Measurements from ENCODE around the gene THAP12.

Gene THAP12

DNA sequence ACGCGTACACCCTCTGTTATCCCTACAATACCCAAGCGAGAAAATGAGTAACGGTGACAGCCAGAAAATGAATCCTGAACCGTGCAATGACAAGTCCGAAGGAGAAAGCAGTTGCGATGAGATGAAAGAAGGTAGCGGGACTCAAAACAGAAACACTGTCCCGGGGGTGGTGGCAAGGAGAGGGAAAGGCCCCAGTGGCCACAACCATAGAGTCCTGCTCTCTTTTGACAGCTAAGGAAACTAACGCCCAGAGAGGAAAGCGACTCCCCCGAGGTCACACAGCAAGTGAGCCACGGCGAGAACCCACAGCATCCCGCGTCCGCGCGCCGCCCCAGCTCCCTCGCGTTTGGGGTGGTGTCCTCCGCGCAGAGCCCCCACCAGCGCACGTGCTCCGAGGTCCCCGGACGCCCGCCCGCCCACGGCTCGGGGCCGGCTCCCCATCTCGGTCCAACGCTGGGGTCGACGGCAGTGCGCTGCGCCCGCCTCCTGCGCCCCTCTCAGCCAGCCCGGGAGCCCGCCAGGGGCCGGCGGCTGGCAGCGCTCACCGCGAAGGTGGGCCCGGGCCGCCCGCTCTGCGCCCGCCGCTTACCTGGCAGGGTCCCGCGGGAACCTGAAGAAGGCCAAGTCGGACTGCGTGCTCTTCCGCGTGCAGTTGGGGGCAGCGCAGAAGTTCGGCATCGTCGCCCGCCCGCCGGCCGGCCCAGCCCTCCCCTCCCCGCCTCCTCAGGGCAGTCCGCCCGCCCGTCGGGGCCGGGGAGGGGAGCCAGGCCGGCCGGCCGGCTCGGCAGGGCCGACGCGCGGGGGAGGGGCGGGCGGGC is 564 bp downstream of the THAP12 start:
- H3K4me3 ChIP-seq (ENCODE audit: low read depth, low read length), result peak overlapping the region; percentile 76
- DNase-seq (ENCODE audit: low read depth), result no peak
- TF ChIP-seq, protein P1, sequence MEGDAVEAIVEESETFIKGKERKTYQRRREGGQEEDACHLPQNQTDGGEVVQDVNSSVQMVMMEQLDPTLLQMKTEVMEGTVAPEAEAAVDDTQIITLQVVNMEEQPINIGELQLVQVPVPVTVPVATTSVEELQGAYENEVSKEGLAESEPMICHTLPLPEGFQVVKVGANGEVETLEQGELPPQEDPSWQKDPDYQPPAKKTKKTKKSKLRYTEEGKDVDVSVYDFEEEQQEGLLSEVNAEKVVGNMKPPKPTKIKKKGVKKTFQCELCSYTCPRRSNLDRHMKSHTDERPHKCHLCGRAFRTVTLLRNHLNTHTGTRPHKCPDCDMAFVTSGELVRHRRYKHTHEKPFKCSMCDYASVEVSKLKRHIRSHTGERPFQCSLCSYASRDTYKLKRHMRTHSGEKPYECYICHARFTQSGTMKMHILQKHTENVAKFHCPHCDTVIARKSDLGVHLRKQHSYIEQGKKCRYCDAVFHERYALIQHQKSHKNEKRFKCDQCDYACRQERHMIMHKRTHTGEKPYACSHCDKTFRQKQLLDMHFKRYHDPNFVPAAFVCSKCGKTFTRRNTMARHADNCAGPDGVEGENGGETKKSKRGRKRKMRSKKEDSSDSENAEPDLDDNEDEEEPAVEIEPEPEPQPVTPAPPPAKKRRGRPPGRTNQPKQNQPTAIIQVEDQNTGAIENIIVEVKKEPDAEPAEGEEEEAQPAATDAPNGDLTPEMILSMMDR (IDR thresholded peaks at IDR 0.05; ENCODE audit: low read depth, low read length, missing control alignments), result no peak

DNA sequence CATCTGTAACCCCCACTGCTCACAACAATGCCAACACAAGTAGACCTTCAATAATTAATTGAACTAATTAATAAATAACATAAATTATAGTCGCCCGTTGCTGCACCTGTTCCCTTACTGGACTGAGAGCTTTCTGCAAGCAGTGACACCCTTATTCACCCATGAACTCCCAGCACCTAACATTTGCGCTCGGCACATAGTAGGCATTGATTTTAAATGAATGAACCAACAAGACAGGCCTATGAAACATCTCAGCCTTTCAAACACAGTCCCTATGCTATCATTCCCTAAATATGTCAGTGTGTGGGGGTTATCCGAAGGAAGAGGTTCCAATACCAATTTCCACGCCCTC is 1.1 kb downstream of the THAP12 start:
- peak overlapping the region; percentile 76 for H3K4me3 ChIP-seq (ENCODE audit: low read depth, low read length)
- TF ChIP-seq, protein P1 (IDR thresholded peaks at IDR 0.05; ENCODE audit: low read depth, low read length, missing control alignments), result no peak
- DNase-seq (ENCODE audit: low read depth), result no peak

DNA sequence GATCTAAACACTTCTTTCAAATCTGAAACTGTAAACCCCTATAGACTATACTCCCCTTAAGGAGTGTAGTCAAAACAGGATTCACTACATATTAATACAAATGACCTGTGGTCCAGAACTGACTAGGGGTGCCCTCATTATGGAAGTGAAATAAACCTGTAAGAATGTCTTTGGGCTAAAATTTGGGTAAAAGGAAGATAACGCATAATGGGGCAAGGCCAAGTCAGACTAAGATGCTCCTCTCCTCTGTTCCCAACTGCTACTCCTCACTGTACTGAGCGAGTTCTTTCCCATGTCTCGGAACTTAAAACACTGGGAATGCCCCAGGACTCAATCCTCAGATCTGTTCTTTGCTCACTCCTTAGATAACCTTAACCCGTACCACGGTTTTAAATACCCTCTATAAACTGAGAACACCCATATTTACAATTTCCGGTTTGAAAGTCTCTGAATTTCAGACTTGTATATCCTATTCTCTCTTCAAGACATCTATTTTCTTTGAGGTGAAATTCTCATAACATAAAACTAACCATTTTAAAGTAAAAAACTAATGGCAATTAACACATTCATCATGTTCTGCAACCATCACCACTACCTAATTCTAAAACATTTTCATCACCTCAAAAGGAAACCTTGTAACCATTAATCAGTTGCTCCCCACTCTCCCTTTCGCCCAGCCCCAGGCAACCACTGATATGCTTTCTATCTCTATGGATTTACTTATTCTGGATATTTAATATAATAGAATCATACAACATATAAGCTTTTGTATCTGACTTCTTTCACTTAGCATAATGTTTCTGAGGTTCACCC is 4.0 kb downstream of the THAP12 start:
- TF ChIP-seq, protein P1 (IDR thresholded peaks at IDR 0.05; ENCODE audit: low read depth, low read length, missing control alignments), result no peak
- no peak for DNase-seq (ENCODE audit: low read depth)
- no peak overlapping the region for H3K4me3 ChIP-seq (ENCODE audit: low read depth, low read length)

DNA sequence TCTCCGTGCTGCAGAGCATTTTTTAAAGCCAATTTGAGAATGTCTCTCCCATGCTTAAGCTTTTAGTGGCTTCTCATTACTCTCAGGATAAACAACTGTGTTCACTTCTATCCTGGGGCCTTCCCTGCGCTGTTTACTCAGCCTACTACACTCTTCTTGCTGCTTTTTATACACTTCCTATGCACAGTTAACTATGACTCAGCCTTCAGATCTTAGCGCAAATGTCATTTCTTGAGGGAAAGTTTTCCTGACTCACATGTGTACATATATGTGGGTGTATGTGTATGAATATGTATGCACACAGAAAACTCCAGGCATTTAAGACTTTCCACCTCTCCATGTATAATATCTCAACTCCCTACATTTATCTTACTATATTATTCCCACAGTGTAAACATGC is 9.8 kb downstream of the THAP12 start:
- DNase-seq (ENCODE audit: low read depth), result no peak
- TF ChIP-seq, protein P1 (IDR thresholded peaks at IDR 0.05; ENCODE audit: low read depth, low read length, missing control alignments), result no peak
- H3K4me3 ChIP-seq (ENCODE audit: low read depth, low read length), result no peak overlapping the region

DNA sequence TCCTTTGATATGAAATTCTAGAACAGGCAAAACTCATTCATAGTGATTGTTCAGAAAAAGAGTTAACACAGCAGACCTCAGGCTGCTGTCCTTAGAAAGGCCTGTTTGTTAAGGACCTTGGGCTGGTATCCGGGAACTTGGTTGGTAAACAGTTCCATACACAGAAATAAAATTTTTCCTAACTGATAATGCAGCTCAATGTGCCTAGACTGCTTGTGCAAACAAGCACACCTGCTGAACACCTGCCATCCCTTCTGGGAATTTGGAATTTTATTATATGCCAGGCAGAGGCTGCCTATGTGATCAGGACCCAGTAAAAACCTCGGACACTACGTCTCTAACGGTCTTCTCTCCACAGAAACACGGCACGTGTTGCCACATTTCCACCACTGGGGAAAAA is 11.5 kb downstream of the THAP12 start:
- DNase-seq (ENCODE audit: low read depth), result no peak
- TF ChIP-seq, protein P1 (IDR thresholded peaks at IDR 0.05; ENCODE audit: low read depth, low read length, missing control alignments), result no peak
- no peak overlapping the region for H3K4me3 ChIP-seq (ENCODE audit: low read depth, low read length)

DNA sequence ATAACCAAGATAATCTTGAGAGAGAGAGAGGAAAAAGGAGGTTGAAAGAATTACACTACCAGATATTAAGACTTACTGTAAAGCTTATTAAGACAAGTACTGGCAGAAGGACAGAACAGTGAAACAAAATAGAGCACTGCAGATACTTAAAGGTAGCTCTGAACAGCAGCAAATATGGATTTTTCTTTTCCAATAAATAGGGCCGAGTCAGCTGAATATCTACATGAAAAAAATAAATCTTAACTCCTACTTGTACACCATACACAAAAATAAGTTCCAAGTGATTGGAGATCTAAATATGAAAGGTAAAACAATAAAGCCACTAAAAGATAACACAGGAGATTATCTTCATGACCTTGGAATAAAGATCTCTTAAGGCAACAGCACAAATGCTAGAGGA is 12.4 kb downstream of the THAP12 start:
- TF ChIP-seq, protein P1 (IDR thresholded peaks at IDR 0.05; ENCODE audit: low read depth, low read length, missing control alignments), result no peak
- DNase-seq (ENCODE audit: low read depth), result no peak

More for the DNA sequence above, 12.4 kb downstream of the THAP12 start:
- no peak overlapping the region for H3K4me3 ChIP-seq (ENCODE audit: low read depth, low read length)

Measured in GM12864 (cell line).